Measurements from ENCODE around the gene PPARA. TPM values are rescaled to one million over a fixed set of nuclear protein-coding genes. Genes with fewer than 3 reads are reported as not detected.

Gene PPARA
- total and polyA plus RNA-seq, 2 donors (not counting 1 experiment from before 2014, with no cell fraction given) = 4.1 to 29.8 TPM

GRCh38 chr22:46104881-46105493 lies 45.3 kb upstream of the PPARA start:
- H3K36me3 ChIP-seq (replicated peaks in 1 of 2; ENCODE audit: control extremely low read depth in 1 of 2, control insufficient read depth in 1 of 2, extremely low read depth in 1 of 2, insufficient read depth in 2 of 2, low read length in 1 of 2) = no peaks in the 10 kb centered on the region
- no peak overlapping the region for H2AFZ ChIP-seq (ENCODE audit: insufficient read depth, low read depth, low read length, poor library complexity, severe bottlenecking)
- H3K4me2 ChIP-seq (replicated peaks; ENCODE audit: low read depth, low read length, poor library complexity, severe bottlenecking) = no peak overlapping the region
- H3K9ac ChIP-seq (ENCODE audit: low read length) = no peak overlapping the region
- Mint-ChIP-seq H3K27me3 (no peaks in the 10 kb centered on the region), H3K9me3 (ENCODE audit: insufficient read depth) (no peaks in the 10 kb centered on the region), H3K27ac (no peak overlapping the region), H3K4me3 (no peak overlapping the region), H3K4me1 (no peaks in the 10 kb centered on the region)
- DNase-seq (no peak), ATAC-seq (ENCODE audit: low read depth) (no peak)
- whole genome bisulfite sequencing (ENCODE audit: insufficient coverage) = 92% methylated on average over 16 of the region's 17 CpGs
- no peak overlapping the region for H3K4me3 ChIP-seq (ENCODE audit: control extremely low read depth in 1 of 5, extremely low read depth in 1 of 5, insufficient read depth in 1 of 5, low read depth in 2 of 5, low read length in 4 of 5)
- H3K4me1 ChIP-seq (ENCODE audit: control insufficient read depth in 2 of 2, insufficient read depth in 2 of 2, low read length in 2 of 2) = no peaks in the 10 kb centered on the region
- TF ChIP-seq CTCF (IDR thresholded peaks at IDR 0.05) (no peak), EZH2 (IDR thresholded peaks at IDR 0.05; ENCODE audit: borderline replicate concordance, insufficient read depth, low read depth, low read length, poor library complexity, severe bottlenecking) (no peak)
- H3K27me3 ChIP-seq (replicated peaks in 1 of 4; ENCODE audit: control extremely low read depth in 1 of 4, control insufficient read depth in 3 of 4, insufficient read depth in 4 of 4, low read length in 3 of 4) = no peaks in the 10 kb centered on the region
- H3K27ac ChIP-seq (ENCODE audit: low read length in 2 of 2) = no peak overlapping the region
- POLR2A ChIA-PET = no interaction called here
- no peaks in the 10 kb centered on the region for H3K79me2 ChIP-seq (ENCODE audit: control insufficient read depth, insufficient read depth, low read length)
- H3K9me3 ChIP-seq (ENCODE audit: control extremely low read depth in 1 of 3, control insufficient read depth in 2 of 3, insufficient read depth in 1 of 3, low read length in 2 of 3) = no peaks in the 10 kb centered on the region
- intact Hi-C loops (cut with micrococcal nuclease) = no loop called here
- no peaks in the 10 kb centered on the region for H4K20me1 ChIP-seq (ENCODE audit: control insufficient read depth, insufficient read depth, low read length, poor library complexity, severe bottlenecking)
- CTCF ChIA-PET = no interaction called here

- WGBS (ENCODE audit: insufficient coverage) = 94% methylated on average over 19 of the region's 25 CpGs
- no peaks in the 10 kb centered on the region for H4K20me1 ChIP-seq (ENCODE audit: control insufficient read depth, insufficient read depth, low read length, poor library complexity, severe bottlenecking)
Measured at GRCh38 chr22:46105494-46106278, 44.6 kb upstream of the PPARA start.

More at GRCh38 chr22:46105494-46106278, 44.6 kb upstream of the PPARA start:
- ATAC-seq (ENCODE audit: low read depth) (no peak), DNase-seq (no peak)
- TF ChIP-seq EZH2 (IDR thresholded peaks at IDR 0.05; ENCODE audit: borderline replicate concordance, insufficient read depth, low read depth, low read length, poor library complexity, severe bottlenecking) (no peak), CTCF (IDR thresholded peaks at IDR 0.05) (no peak)
- Mint-ChIP-seq H3K4me3 (no peak overlapping the region), H3K27me3 (no peaks in the 10 kb centered on the region), H3K9me3 (ENCODE audit: insufficient read depth) (no peaks in the 10 kb centered on the region), H3K4me1 (no peaks in the 10 kb centered on the region), H3K27ac (no peak overlapping the region)
- Histone ChIP-seq H3K27ac (ENCODE audit: low read length in 2 of 2) (no peak overlapping the region), H2AFZ (ENCODE audit: insufficient read depth, low read depth, low read length, poor library complexity, severe bottlenecking) (no peak overlapping the region), H3K4me3 (ENCODE audit: control extremely low read depth in 1 of 5, extremely low read depth in 1 of 5, insufficient read depth in 1 of 5, low read depth in 2 of 5, low read length in 4 of 5) (no peak overlapping the region), H3K9ac (ENCODE audit: low read length) (no peak overlapping the region), H3K9me3 (ENCODE audit: control extremely low read depth in 1 of 3, control insufficient read depth in 2 of 3, insufficient read depth in 1 of 3, low read length in 2 of 3) (no peaks in the 10 kb centered on the region), H3K79me2 (ENCODE audit: control insufficient read depth, insufficient read depth, low read length) (no peaks in the 10 kb centered on the region), H3K4me1 (ENCODE audit: control insufficient read depth in 2 of 2, insufficient read depth in 2 of 2, low read length in 2 of 2) (no peaks in the 10 kb centered on the region), H3K36me3 (replicated peaks in 1 of 2; ENCODE audit: control extremely low read depth in 1 of 2, control insufficient read depth in 1 of 2, extremely low read depth in 1 of 2, insufficient read depth in 2 of 2, low read length in 1 of 2) (no peaks in the 10 kb centered on the region), H3K4me2 (replicated peaks; ENCODE audit: low read depth, low read length, poor library complexity, severe bottlenecking) (no peak overlapping the region), H3K27me3 (replicated peaks in 1 of 4; ENCODE audit: control extremely low read depth in 1 of 4, control insufficient read depth in 3 of 4, insufficient read depth in 4 of 4, low read length in 3 of 4) (no peaks in the 10 kb centered on the region)
- ChIA-PET CTCF (no interaction called here), POLR2A (no interaction called here)
- intact Hi-C loops (cut with micrococcal nuclease) = no loop called here

All from B cell (primary cell).